Left ventricle myocardium inferior (tissue), 1 donor: ENCODE measurements around the gene TPRA1. TPM values are rescaled to one million over a fixed set of nuclear protein-coding genes. Genes with fewer than 3 reads are reported as not detected.

Source experiments
- DNase-seq: peaks from one replicate; pipeline ENCODE4 v3.0.0-alpha.2; 2020
- H3K27ac ChIP-seq: fragments of 200-600 bp; replicated peaks from 2 replicates; pipeline ENCODE4 v1.8.0; 2021
- H3K27me3 ChIP-seq: fragments of 200-600 bp; 2 replicates; pipeline ENCODE4 v1.8.0; 2021; ENCODE audit warnings: low read depth
- H3K36me3 ChIP-seq: fragments of 200-600 bp; 2 replicates; pipeline ENCODE4 v1.8.0; 2021
- H3K4me1 ChIP-seq: fragments of 200-600 bp; 2 replicates; pipeline ENCODE4 v1.8.0; 2021
- H3K4me3 ChIP-seq: fragments of 200-600 bp; 2 replicates; pipeline ENCODE4 v1.8.0; 2021; ENCODE audit warnings: mild to moderate bottlenecking, moderate library complexity
- H3K9me3 ChIP-seq: fragments of 200-600 bp; replicated peaks from 2 replicates; pipeline ENCODE4 v1.8.0; 2021
- CTCF ChIP-seq: fragments of 200-600 bp; IDR thresholded peaks from 2 replicates; pipeline ENCODE4 v1.8.0; 2021; ENCODE audit warnings: antibody characterized with exemption, mild to moderate bottlenecking, borderline replicate concordance
- intact Hi-C: fragments of 100-400 bp; cut with micrococcal nuclease; formaldehyde crosslinking; loops from one replicate; pipeline ENCODE4 v1.11.0; 2022
- total RNA-seq: library from RNA; stranded (reverse); fragmentation: NEBNext Ultra II Directional; extraction: Animal tissue kit (Norgen Biotek cat#: 25700); gene quantifications from one replicate; pipeline ENCODE4 v1.2.1, GENCODE V29; 2021
- donor health status: DM: no; HTN: yes; CAD: no; lungs with severe emphysema.

TPRA1 gene
- total RNA-seq, 1 donor from 2014 or later: 17.4 TPM

- no peak for DNase-seq
- Histone ChIP-seq H3K27me3 (no peaks in the 10 kb centered on the region), H3K27ac (no peak overlapping the region), H3K4me1 (peaks cover 62% of the 10 kb centered on the region), H3K36me3 (no peaks in the 10 kb centered on the region), H3K9me3 (no peaks in the 10 kb centered on the region), H3K4me3 (no peak overlapping the region)
- no peak for TF ChIP-seq CTCF
- intact Hi-C loops: no loop called here
Observed at GRCh38 chr3:127585813-127586413, 4.6 kb downstream of the TPRA1 start.

DNA sequence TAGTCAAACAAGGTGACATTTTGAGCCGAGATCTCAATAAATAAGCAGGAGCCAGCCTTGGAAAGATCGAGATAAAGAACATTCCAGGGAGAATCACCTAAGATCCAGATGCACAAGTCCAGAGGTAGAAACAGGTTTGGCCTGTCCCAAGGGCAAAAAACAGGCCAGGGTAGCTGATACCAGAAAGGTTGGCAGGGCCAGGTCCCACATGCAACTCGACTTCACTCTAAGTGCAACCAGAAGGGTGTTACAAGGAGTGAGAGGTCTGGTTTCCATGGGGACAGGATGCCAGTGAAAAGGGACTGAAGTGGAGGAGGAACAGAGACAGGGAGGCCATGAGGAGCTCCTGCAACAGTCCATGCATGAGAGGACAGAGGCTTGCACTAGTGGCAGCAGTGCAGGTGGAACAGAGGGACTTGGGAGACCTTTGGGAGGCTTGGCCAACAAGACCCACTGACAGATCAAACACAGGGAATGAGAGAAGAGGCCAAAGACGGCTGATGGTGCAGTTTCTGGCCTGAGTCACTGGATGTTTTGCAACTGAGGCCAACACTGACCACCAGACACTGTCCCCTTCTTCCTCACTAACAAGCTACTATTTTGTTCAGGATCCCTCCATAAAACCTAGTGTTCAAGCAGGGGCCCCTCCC is 5.2 kb downstream of the TPRA1 start:
- H3K27ac ChIP-seq: no peak overlapping the region
- H3K9me3 ChIP-seq: no peaks in the 10 kb centered on the region
- no peak overlapping the region for H3K4me3 ChIP-seq
- no peaks in the 10 kb centered on the region for H3K27me3 ChIP-seq
- H3K4me1 ChIP-seq: peaks cover 64% of the 10 kb centered on the region
- no peaks in the 10 kb centered on the region for H3K36me3 ChIP-seq
- no peak for DNase-seq
- no peak for TF ChIP-seq CTCF
- intact Hi-C loops: no loop called here

DNA sequence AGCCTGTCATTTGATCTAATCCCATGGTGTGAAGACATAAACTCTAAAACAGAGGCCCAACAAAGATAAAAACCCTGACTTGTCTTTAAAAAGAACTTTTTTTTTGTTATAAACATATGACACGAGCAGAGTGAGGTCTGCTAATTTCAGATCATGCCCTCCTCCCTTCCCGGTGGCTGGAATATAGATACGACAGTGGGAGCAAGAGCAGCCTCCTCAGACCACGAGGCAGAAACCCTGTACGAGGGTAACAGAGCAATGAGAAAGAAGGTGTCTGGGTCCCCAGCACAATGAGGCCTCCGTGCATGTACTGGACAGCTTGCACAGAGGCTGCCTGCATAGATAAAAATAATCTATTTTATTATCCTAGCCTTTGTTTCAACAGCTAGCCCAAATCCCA is 5.8 kb downstream of the TPRA1 start:
- Histone ChIP-seq H3K27me3 (no peaks in the 10 kb centered on the region), H3K27ac (no peak overlapping the region), H3K4me1 (peaks cover 62% of the 10 kb centered on the region)

DNA sequence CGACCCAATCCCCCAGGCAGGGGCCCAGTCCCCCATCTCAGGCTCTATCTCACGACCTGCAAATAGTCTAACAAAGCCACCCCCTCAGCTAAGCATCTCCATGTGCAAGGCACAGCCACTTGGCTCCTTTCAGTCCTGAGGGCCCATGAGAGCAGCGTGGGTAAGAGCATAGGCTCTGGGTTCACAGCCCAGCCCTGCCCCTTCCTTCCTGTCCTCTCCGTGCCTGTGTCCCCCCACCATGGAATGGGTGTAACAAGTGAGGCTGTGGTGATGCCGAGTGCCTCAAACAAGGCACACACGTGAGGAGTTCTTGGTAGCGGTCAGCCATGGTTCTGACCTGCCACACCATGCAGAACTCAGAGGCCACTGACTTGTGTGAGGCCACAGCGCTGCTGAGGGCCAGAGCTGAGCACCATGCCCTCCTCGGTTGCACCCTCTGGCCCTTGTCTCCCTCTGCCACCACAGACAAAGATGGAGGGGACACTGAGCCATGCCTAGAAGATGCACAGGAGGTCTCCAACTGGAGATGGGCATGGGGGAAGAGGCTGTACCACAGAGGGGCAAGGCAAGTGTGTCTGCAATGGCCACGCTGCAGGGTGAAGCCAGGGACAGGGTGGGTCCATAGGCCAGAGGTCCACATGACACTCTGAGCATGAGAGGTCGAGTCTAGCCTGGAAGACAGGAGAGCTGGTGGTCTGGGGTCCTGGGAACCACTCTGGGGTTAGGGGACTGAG is 10.0 kb downstream of the TPRA1 start:
- Histone ChIP-seq H3K9me3 (no peaks in the 10 kb centered on the region), H3K4me3 (no peak overlapping the region), H3K4me1 (peaks cover 25% of the 10 kb centered on the region), H3K27me3 (no peaks in the 10 kb centered on the region), H3K27ac (no peak overlapping the region), H3K36me3 (peaks cover 23% of the 10 kb centered on the region)
- TF ChIP-seq CTCF: no peak
- DNase-seq: no peak
- intact Hi-C loops: no loop called here

More for the DNA sequence above, 5.8 kb downstream of the TPRA1 start:
- H3K4me3 ChIP-seq: no peak overlapping the region
- H3K36me3 ChIP-seq: no peaks in the 10 kb centered on the region
- no peak for TF ChIP-seq CTCF
- DNase-seq: no peak
- no peaks in the 10 kb centered on the region for H3K9me3 ChIP-seq
- intact Hi-C loops: no loop called here

DNA sequence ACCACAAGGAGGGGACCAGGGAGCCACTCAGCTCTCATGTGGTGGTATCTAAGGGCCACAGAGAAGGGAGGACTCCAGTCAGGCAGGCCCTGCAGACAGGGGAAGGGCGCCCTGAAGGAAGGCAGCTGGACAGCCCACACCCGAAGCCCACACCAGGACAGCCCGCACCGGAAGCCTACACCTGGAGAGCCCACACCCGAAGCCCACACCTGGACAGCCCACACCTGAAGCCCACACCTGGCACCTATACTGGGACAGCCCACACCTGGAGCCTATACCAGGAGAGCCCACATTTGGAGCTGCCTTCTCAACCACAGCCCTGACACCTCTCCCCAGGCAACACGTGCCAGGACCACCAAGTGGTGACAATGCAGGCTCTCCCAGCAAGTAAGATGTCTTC is 11.7 kb downstream of the TPRA1 start:
- intact Hi-C loops: no loop called here
- Histone ChIP-seq H3K9me3 (no peaks in the 10 kb centered on the region), H3K36me3 (peaks cover 33% of the 10 kb centered on the region), H3K4me1 (peaks cover 27% of the 10 kb centered on the region), H3K27me3 (no peaks in the 10 kb centered on the region), H3K27ac (no peak overlapping the region), H3K4me3 (no peak overlapping the region)
- no peak for TF ChIP-seq CTCF
- no peak for DNase-seq
